ENCODE results near the gene WDR1.

Gene WDR1

DNA sequence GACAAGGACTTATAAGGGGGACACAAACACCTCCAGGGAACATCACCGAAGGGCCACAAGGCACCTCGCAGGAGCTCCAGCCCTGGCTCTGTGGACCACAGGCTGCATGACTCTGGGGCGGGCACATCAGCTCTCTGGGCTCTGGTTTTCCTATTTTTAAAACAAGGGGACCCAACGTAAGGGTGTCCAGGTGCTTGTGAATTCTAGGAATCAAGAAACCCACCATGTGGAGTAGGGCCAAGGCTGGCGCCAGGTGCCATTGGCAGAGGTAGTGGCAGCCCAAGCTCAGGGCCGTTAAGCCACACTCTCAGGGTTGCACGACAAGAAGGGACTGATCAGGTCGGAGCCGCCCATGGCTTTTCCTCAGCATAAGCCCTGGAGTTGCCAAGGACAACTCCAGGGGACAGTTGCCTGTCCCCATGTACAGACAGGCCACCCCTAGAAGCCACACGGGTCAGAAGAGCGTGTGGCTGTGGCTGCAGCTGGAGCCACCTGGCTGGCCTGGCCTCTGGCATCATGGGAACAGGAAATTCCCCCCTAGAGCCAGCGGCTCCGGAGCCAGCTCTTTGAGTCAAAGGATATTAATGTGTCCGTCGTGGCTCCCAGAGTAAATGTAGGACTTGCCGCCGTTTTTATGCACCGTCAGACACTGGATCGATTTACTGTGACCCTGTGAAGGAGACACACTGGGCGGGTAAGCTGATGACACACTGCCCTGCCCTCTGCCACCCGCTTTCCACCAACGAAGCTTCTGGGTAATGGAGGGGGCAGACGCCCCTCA is 32.5 kb downstream of the WDR1 start:
- DNase-seq, result no peak

DNA sequence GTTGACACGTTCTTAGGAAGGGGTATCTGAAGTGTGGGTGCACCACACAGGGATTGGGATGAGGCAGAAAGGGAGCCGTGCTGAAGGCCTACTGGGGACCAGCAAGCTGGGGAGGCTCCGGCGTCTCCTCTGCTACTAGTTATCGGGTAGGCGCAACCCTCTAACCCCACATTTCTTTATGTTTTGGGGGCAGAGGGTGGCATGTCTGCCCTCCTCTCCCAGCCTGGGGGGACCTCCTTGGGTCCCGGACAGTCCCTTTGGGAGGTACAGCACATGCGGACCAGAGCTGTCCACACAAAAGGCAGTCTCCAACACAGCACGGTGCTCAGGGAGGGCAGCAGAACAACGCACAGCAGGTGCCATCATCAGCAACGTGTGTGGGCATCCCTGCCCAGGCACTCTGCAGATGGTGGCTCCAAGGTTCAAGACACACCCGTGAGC is 33.2 kb downstream of the WDR1 start:
- DNase-seq, result no peak

DNA sequence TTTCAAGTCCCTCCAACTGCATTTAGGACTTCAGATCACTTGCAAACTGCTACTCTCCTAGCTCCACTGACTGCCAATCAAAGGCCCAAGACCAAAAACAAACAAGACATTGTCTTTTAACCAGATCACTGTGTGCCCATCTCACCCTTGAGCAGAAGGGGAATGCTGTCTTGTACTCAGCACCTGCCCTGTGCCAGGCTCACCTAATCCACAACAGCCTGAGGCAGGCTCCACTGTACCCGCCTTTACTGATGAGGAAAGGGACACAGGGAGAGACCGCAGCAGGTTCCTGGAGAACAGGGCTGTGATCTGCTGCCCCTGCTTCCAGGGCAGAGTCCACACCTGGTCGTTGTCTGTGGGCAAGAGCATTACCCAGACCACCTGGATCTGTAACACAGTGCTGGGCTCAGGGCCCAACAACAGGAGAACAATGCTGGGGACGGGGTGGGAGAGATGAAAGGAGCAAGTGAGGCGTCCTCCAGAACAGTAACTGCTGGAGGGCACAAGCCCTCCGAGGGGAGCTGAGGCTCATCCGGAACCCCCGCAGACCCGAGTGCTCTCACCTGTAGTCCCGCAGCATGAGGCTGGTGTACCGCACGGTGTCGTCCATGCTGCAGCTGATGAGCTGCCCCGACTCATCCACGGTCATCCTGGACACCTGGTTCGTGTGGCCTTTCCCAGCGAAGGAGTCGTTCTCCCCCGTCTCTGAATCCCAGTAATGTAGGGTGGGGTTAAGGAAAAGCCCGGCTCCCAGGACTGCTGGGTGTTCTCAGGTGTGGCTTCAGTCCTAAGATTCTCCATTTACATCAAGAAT is 33.9 kb downstream of the WDR1 start:
- no peak for DNase-seq

DNA sequence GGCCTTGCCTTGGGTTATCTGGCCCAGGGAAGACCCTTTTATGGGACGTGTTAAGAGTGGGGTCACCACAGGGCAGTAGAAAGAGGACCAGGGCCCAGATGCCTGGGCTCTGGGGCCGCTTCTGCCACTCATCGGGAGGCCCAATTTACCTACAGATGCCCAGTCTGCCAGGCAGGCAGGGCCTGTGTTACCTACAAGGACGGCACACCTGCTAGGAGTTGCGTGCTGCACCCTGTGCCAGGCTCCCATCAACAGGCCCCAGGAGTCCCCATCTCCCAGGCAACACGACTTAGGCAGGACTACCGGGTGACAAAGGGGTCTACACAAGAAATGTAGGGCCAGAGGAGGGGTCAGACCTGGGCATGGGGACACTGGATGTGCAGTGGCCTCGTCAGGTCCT is 34.6 kb downstream of the WDR1 start:
- DNase-seq, result no peak

DNA sequence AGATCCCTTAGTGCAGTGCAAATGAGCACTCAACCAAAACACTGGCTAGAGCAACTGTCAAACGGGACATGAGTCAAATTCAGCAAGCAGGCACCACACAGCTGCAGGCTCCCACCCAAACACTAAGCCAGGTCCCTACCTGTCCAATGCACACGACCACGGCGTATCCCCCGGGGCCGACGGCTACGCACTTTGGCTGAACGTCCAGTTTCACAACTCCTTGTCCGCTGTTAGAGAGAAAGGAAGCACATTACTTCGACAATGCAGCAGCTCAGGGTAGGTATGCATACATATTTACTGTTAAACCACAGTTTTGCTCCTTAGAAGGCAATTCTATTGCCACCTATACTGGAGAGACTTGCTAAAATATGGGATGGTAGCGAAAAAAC is 35.4 kb downstream of the WDR1 start:
- no peak for DNase-seq

DNA sequence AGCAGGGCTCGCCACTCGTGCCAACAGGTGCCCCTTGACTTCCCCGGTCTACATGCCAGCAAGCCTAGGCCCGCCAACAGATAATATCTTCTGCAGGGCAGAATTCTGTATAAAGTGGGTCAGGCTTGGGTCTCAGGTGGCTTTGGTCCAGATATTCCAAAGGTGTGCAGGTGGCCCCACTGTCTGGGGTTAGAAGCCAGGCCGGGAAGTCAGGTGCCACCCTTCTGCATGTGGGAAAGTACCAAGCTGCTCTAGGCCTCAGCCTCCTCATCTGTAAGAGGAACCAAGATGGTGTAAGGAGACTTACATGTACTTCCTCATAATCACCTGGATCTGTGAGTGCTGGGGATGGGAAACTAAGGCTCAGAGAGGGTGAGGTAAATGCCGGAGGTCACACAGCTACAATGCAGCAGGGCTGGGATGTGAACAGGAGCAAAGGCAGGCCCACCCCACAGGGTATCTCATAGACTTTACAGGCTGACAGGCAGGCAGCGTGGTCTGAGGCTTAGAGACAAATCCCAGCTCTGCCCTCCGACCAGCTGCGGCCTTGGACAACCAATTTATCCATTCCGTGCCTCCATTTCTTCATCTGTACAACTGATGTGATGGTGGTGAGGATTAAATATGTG is 35.9 kb downstream of the WDR1 start:
- no peak for DNase-seq

DNA sequence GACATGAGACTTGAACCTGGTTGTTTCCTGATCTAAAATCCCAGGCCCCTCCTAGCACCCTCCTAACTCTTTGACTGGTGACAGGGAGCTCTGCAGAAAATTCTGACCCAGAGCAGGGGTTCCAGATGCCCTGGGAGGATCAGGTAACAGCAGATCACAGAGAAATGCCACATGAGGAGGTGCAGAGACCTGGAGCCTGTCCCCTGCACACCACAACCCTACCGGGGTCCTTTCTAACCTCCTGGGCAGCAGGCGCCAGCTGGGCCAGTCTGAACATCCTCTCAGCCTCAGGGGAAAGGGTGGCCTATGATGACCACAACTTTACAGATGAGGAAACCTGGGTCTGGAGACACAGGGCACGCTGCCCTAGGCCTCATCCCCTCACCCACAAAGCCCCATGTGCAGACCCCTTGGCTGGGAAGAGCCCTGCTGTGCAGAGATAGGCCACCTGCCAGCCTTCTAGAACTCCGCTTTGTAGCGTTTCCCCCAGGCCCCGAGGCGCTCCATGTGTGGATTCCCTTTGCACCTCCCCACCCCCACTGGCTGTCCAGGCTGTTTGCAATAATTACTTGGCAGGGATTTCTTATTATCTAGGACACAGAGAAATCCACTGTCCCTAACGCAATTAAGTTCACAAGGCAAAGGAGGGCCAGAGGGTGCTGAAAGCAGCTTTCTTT is 36.5 kb downstream of the WDR1 start:
- no peak for DNase-seq

DNA sequence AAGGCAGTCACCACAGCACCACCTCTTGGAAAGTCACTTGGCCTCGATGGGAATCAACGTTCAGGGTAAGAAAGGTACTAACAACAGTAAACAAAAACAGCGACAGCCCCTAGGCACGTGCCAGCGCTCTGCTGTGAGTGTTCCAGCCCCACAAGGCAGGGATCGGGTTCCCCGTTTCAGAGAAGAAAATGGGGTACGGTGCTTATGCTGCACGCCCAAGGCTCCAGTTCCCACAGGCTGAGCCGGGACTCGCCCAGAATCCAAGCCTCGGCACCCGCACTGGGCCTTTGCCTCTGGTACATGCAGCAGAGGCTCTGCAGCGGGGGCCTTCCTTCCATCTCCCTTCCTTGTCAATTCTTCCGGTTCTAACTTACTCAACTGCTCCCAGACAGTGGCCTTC is 37.3 kb downstream of the WDR1 start:
- no peak for DNase-seq

DNA sequence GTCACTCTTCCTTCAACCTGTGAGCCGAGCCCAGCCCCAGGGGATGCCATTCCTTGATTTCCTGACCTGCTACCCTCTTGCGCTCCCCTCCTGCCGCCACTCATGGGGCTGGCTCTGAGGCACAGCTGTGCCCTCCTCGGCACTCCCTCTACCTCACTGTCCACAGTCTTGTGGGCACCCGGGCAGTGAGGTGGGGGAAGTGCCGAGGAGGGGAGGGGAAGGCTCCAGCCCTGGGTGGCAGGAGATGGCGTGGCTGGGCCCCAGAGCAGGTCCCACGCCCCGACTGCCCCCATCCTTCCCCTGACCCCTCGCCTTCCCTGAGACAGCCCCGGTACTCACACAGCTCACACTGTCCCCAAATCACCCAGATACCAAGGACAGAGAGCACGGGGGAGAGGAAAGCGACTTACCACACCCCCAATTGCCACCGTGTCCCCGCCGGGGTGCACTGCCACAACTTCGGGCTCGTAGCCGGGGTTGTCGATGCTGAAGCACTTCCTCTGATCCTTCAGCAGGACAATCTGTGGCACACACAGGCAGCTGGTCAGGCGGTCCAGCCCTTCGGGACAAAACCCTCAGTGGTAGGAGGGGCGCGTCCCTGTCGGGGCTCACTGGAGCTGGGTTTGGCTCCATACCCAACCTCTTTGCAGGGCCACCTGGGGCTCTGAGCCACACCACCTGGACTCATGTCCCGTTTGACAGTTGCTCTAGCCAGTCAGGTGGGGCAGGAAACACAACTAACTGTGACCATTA is 37.9 kb downstream of the WDR1 start:
- no peak for DNase-seq

DNA sequence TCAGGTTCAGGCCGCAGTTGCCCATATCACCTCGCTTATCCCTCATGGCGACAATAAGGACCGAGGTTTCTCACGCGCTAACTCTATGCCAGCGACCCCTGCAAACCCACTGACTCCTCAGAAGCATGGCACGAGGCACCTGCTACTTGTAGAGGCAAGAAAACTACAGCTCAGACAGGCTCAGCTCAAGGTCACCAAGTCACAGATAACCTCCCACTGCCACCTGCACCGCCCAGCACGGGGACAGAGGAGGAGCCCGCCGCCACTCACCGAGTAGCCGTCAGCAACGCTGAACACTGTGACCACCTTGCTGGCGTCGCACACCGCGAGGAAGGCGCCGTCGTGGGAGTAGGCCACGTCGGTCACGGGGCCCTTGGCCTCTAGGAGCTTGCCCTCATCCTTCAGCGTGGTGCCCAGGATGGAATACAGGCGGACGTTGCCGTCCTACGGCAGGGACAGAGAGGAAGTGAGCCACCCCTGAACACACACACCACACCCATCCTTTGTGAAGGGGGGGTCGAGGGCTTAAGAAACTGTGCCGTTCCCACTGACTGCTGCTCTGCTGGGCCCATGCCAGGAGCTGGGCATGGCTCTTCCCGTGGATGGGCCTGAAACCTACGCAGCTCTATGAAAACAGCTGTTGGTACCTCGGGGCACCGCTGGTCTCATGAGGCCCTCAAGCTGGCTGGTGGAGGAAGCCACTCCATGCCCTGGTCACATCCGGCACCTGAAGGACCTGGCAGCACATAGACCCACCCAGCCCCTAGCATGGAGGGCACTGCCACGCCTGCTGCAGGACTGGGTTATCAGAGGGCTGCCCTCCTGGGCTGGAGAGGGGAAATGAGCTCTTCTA is 38.9 kb downstream of the WDR1 start:
- DNase-seq, result no peak

DNA sequence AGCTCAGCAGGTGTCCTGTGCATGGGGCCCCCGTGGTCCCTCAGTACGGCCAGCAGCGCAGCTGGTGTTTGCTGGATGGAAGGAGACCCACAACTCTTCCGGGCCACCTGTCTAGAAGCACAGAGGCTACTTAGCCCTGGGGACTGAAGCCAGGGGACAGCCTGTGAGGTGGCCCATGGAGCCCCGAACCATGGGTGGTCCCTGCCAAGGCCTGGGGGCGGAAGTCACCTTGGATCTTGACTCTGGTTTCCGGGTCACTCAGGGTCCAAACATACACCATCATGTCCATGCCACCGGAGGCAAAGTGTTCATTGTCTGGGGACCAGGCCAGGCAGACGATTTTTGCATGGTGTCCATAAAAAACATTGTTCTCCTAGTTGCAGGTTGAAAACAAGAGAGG is 39.5 kb downstream of the WDR1 start:
- DNase-seq, result no peak

DNA sequence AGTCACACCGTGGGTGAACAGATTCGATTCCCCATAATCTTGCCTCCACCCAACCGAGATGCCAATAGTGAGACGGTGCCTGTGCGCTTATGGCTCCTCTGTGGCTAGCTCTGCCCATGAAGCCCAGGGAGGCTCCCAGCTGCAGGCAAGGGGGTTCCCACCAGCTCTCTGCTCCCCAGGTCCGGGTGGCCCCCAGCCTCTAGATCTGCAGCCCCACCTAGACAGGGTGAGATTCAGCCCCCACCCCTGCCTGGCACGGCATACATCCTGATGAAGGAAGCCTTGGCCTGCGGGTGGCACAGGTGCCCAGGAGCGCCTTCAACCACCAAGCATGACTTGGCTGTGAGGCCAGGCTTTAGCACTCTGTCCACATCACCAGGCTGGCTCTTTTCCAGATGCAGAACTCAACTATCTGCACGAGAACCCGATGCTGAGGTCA is 40.6 kb downstream of the WDR1 start:
- DNase-seq, result no peak

DNA sequence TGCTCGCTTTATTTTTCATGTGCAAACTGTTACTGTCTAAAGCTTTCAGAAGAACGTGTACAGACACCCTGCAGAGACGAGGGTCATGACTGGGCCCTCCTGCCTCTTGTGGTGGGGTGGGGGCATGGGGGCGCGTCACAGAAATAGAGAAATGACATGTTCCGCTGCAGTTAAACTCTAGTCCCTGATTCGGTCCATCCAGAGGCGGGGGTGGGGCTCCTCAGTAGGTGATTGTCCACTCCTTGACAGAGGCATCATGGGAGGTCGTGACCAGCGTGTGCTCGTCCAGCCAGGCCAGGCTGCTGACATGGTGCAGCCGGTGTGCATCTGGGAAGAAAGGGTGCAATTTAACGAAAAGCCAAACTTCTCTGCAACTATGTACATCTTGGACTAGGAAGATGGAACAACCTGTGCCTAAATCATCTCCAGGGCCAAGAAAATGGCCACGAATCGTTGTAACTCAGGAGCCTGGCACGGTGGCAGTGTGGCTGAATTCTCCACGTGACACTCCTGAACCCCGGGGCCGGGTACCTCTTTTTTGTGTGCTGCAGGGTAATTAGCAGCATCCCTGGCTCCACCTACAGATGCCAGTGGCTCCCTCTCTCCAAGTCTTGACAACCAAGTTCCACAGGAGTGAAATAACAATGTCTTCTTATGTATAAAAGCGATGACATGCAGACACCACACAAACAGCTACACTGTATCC is 41.3 kb downstream of the WDR1 start:
- no peak for DNase-seq

DNA sequence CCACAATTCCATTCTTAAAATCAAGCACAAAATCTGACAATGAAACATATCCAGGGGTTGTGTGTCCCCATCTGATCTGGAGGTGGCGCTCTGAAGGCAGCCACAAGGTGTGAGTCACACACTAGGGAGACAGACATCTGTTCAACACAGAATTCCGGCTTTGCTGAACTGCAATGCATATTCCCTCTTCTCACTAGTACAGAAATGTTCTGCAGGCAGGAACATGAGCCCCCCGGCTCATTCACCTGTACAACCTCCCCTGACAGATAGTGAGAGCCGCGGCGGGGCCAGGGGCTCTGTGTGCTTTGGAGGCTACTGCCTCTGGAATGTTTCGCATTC is 41.9 kb downstream of the WDR1 start:
- DNase-seq, result no peak

DNA sequence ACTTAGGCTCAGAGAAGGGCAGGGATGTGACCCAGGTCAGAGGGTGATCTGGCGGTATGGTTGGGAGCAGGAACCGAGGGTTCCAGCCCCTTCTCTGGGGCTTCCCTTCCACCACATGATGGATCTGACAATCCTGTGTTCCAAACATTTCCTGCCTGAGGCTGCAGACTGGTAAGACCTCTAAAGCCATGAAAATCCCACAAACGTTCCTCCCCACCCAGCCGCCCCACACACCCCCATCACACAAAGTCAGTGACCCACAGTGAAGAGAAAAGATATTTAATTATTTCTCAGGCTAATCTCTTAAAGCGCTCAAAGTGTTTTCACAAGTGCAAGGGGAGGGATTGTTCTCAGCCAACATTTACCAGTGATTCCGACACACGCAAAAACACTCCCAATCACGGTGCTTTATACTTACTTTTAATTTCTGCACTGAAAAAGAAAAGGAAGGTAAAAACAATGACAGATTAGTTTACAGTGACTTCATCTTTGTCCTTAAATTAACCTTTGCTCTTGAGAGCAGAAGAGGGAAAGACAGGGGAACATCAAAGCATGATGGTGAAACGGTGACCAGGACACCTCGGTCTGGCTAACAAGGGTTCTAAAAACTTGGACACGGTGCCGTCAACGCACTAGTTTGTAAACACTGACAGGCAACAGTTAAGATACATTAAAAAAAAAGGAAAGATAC is 42.4 kb downstream of the WDR1 start:
- no peak for DNase-seq

DNA sequence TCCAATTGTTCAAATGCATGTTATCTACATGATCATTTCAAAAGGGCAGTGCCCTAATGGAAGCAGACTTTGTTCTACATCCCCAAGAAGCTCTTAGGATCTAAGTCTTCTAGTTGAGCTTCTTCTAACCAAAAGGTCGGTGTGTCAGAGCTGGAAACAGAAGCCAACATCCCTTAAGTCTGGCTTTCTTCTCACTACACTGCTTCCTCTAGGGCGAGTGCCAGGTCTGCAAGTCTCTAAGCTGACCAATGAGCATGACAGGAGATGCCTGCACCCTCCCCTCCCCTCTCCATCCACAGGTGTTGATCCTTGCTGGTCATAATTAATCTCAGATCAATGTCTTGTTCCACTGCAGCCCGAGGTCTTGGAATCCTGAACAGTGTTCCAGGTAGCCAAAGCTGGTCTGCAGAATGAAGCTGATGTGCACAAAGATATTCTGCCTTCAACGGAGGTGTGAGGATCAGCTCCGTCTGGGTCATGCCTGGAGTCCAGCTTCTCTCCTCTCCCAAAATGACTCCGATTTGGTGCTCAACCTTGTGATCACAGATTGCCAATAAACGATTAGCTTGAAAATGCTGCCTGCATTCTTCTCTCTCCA is 44.1 kb downstream of the WDR1 start:
- no peak for DNase-seq

DNA sequence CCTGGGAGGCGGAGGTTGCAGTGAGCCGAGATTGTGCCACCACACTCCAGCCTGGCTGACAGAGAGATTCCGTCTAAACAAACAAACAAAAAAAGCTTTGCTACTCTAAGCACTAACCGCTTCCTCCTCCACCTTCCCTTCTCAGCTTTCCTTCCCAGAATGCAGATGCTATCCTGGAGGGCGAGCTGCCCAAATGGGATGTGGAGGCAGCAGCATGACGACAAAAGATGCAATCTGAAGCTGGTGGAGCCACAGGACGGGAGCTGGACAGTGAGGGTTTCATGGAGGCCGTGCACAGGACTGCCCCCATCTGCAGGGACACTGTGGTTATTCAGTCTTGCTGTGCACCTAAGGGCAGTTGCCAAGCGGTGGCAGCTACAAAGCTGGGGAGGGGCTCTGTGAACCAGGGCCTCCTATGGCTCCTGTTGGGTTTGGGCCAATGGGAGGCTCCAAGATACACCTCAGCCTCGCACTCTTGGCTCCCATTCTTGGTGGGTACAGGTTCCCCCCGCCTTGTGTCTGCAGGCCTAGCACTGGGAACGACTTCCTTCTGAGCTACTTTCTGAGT is 47.4 kb downstream of the WDR1 start:
- no peak for DNase-seq

DNA sequence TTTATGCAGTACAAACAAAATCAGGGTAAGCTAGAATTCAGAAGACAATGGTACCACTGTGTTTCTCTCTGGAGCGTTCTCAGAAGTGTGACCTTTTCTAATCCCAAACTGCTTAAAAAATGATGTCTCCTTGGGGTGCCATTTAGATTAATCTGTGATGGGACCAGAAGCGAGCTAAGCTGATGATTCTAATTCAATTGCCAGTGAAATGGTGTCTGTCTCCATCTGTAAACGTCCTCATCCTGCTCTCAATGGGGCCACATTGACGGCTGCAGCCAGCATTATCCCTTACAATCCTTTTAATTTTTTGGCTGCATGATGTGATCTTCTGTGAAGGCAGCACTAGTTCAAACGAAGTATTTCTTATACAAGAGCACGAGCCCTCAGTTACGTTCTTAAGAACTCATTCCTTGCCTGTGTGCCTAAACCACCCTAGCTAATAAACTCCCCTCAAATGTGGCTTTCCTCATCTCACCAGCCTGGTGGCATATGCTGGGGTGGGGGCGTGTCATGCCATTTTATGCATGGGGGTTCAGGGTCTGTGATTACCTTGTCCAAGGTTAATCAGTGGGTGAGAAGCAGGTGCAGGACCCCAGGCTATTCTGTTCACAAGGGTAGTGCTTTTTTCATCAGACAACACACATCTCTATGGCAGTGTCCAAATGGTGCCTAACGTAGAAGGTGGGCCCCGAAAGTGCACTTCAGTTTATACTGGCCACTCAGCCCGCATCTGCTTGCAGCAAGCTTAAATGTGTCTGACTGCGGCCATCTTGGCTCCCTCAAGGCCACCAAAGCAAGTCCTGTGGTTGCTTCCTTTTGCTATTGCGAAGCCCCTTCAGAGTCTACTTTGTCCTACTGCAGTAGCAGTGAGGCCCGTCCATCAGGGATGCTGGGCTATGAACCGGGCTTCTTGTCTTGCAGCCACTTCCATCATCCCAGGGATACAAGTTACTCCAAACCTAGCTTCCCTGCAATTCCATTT is 49.6 kb downstream of the WDR1 start:
- DNase-seq, result no peak

Data from eye (tissue), 1 donor.